Trophoblast cell (in vitro differentiated cells and primary cell): ENCODE data around the gene SOX6.

Source experiments
- DNase-seq, 2 donors: peaks; one replicate each; pipeline ENCODE4 v3.0.0-alpha.2; 2016
- H2AFZ ChIP-seq: 2 replicates; pipeline ENCODE4 v1.6.1; 2013; ENCODE audit warnings: low read length, moderate library complexity, mild to moderate bottlenecking; ENCODE audit not compliant: insufficient read depth, poor library complexity
- H2AK5ac ChIP-seq: 2 replicates; pipeline ENCODE4 v1.6.1; 2013; ENCODE audit warnings: mild to moderate bottlenecking, low read length
- H2BK120ac ChIP-seq: 2 replicates; pipeline ENCODE4 v1.6.1; 2013; ENCODE audit warnings: low read length, mild to moderate bottlenecking, moderate library complexity; ENCODE audit not compliant: insufficient read depth, poor library complexity
- H2BK12ac ChIP-seq: 2 replicates; pipeline ENCODE4 v1.6.1; 2013; ENCODE audit warnings: mild to moderate bottlenecking, low read length, moderate library complexity
- H2BK5ac ChIP-seq: 2 replicates; pipeline ENCODE4 v1.6.1; 2013; ENCODE audit warnings: low read length, low read depth, moderate library complexity, mild to moderate bottlenecking; ENCODE audit not compliant: poor library complexity
- H3K14ac ChIP-seq: 2 replicates; pipeline ENCODE4 v1.6.1; 2013; ENCODE audit warnings: mild to moderate bottlenecking, low read length
- H3K18ac ChIP-seq: 2 replicates; pipeline ENCODE4 v1.6.1; 2013; ENCODE audit warnings: mild to moderate bottlenecking, low read length
- H3K23ac ChIP-seq: 2 replicates; pipeline ENCODE4 v1.6.1; 2013; ENCODE audit warnings: low read length
- H3K27ac ChIP-seq: 2 replicates; pipeline ENCODE4 v1.5.1; 2013; ENCODE audit warnings: low read depth, mild to moderate bottlenecking, inconsistent platforms, low read length, moderate library complexity
- H3K27me3 ChIP-seq: 2 replicates; pipeline ENCODE4 v1.6.1; 2013; ENCODE audit warnings: inconsistent platforms, mild to moderate bottlenecking, low read length, moderate library complexity; ENCODE audit not compliant: insufficient read depth
- H3K36me3 ChIP-seq, 2 experiments: 1 replicate in 1 of 2; 2 replicates in 1 of 2; pipeline ENCODE4 v1.6.1; 2013; ENCODE audit warnings: low read length in 2 of 2, mild to moderate bottlenecking in 2 of 2, moderate library complexity in 1 of 2; ENCODE audit not compliant: insufficient read depth in 2 of 2, control insufficient read depth in 1 of 2
- H3K4ac ChIP-seq: 2 replicates; pipeline ENCODE4 v1.6.1; 2013; ENCODE audit warnings: low read depth, mild to moderate bottlenecking, low read length, moderate library complexity
- H3K4me1 ChIP-seq, 2 experiments: 1 replicate in 1 of 2; 2 replicates in 1 of 2; pipeline ENCODE4 v1.6.1; 2013; ENCODE audit warnings: low read length in 2 of 2, mild to moderate bottlenecking in 2 of 2, moderate library complexity in 1 of 2; ENCODE audit not compliant: insufficient read depth in 2 of 2, control insufficient read depth in 1 of 2
- H3K4me2 ChIP-seq: 2 replicates; pipeline ENCODE4 v1.6.1; 2013; ENCODE audit warnings: inconsistent platforms, mild to moderate bottlenecking, low read length, moderate library complexity
- H3K4me3 ChIP-seq: 2 replicates; pipeline ENCODE4 v1.5.1; 2013; ENCODE audit warnings: mild to moderate bottlenecking, low read depth, low read length, inconsistent platforms
- H3K79me1 ChIP-seq: one replicate; pipeline ENCODE4 v1.6.1; 2013; ENCODE audit warnings: low read length
- H3K79me2 ChIP-seq: 2 replicates; pipeline ENCODE4 v1.6.1; 2013; ENCODE audit warnings: low read length, mild to moderate bottlenecking; ENCODE audit not compliant: control insufficient read depth, insufficient read depth, poor library complexity
- H3K9ac ChIP-seq: 2 replicates; pipeline ENCODE4 v1.6.1; 2013; ENCODE audit warnings: mild to moderate bottlenecking, low read length
- H3K9me3 ChIP-seq: 2 replicates; pipeline ENCODE4 v1.6.1; 2013; ENCODE audit warnings: low read depth, mild to moderate bottlenecking, control low read depth, inconsistent platforms, low read length; ENCODE audit not compliant: insufficient read depth
- H4K12ac ChIP-seq: 2 replicates; pipeline ENCODE4 v1.6.1; 2013; ENCODE audit warnings: low read depth, mild to moderate bottlenecking, low read length, moderate library complexity
- H4K8ac ChIP-seq: 2 replicates; pipeline ENCODE4 v1.6.1; 2013; ENCODE audit warnings: low read depth, mild to moderate bottlenecking, low read length, moderate library complexity
- H4K91ac ChIP-seq: one replicate; pipeline ENCODE4 v1.6.1; 2013; ENCODE audit warnings: low read depth, mild to moderate bottlenecking, low read length, moderate library complexity
- WGBS: extraction: QIAGEN DNeasy Blood & Tissue Kit; methylation state at CpG from one replicate; pipeline ENCODE4 v1.1.7; 2013; ENCODE audit warnings: missing lambda C conversion rate; ENCODE audit not compliant: insufficient read length, insufficient coverage; ENCODE audit errors: extremely low coverage; 5-methylcytosine and 5-hydroxymethylcytosine counted together

SOX6 gene

DNA sequence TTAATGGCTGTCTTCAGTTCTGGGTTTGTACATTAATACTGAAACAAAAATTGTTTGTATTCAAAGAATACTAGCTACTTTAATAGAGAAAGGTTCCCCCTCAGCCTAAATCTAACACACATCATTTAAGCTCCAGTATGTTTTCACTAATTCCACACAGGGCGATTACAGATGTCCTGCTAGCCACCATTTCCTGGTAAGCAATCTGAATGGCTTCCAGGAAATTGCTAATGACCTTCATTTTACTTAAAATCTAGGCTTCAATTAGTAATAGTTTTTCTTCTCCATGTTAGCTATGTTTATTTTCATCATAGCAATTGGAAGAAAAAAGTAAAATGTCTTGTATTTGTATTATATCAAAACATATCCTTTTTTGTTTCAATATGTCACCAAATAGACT lies 132.8 kb downstream of the SOX6 start:
- Histone ChIP-seq H4K12ac (no peak overlapping the region), H2BK120ac (no peak overlapping the region), H3K4me3 (no peak overlapping the region), H3K79me1 (no peaks in the 10 kb centered on the region), H3K4me2 (no peak overlapping the region), H3K18ac (no peak overlapping the region), H3K9ac (no peak overlapping the region), H4K91ac (no peak overlapping the region), H2BK12ac (no peak overlapping the region), H3K27me3 (no peaks in the 10 kb centered on the region), H3K27ac (no peak overlapping the region), H4K8ac (no peak overlapping the region), H3K4ac (no peak overlapping the region), H3K79me2 (no peaks in the 10 kb centered on the region), H2AFZ (no peak overlapping the region), H2AK5ac (no peak overlapping the region), H3K4me1 (no peaks in the 10 kb centered on the region), H3K23ac (no peak overlapping the region), H3K9me3 (no peaks in the 10 kb centered on the region), H3K36me3 (no peaks in the 10 kb centered on the region), H3K14ac (no peak overlapping the region), H2BK5ac (no peak overlapping the region)
- DNase-seq: no peak
- no CpG with 5 or more reads among the region's 1 CpG for WGBS

DNA sequence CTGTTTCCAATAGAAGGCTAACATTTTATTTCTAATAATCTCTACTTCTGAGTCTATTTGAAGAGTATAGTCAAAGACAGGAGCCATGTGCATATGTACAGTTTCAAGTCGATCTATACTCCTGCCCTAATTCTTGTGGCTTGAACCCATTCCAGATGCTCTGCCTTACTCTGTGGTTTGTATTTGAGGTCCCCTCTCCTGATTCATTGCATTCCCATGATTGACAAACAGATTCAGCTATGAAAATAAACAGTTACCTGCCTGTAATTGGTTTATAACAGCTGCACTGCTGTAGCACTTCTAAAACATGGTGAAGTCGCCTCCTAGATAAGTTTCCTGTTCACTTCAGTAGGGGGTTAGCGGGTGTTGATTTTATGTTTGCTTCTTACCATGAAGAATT lies 138.7 kb downstream of the SOX6 start:
- no peak overlapping the region for H3K4me2 ChIP-seq
- no peak overlapping the region for H3K18ac ChIP-seq

DNA sequence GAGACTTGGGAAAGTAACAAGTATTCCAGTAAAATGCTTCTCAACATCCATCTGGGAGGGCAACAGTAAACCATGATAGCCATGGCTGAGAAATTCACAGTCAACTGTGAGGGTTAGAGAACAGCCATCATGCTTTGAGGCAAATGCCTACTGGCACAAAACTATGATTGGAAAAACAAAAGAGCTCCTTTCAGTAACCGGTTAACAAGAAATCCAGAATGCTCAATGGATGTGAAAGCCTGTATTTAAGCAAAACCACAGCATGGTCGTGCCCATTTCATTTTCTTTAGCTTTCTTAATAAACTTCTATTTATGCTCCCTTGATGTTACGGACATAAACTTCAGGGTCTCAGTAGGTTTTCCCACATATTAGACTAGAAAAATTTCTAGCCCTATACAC lies 139.5 kb downstream of the SOX6 start:
- no peak for DNase-seq
- WGBS: no CpG with 5 or more reads among the region's 3 CpGs
- H3K18ac ChIP-seq: no peak overlapping the region
- H3K9me3 ChIP-seq: no peaks in the 10 kb centered on the region
- H3K79me2 ChIP-seq: no peaks in the 10 kb centered on the region
- H3K23ac ChIP-seq: no peak overlapping the region
- H2AFZ ChIP-seq: no peak overlapping the region
- H3K9ac ChIP-seq: no peak overlapping the region
- no peak overlapping the region for H3K14ac ChIP-seq
- no peak overlapping the region for H3K4me3 ChIP-seq
- no peak overlapping the region for H2BK120ac ChIP-seq
- H3K4me1 ChIP-seq: no peaks in the 10 kb centered on the region
- no peak overlapping the region for H4K8ac ChIP-seq
- H2AK5ac ChIP-seq: no peak overlapping the region
- H3K27ac ChIP-seq: no peak overlapping the region
- no peak overlapping the region for H3K4ac ChIP-seq
- no peak overlapping the region for H4K12ac ChIP-seq
- no peak overlapping the region for H2BK5ac ChIP-seq
- no peaks in the 10 kb centered on the region for H3K79me1 ChIP-seq
- no peaks in the 10 kb centered on the region for H3K27me3 ChIP-seq
- H3K4me2 ChIP-seq: no peak overlapping the region
- H3K36me3 ChIP-seq: no peaks in the 10 kb centered on the region
- no peak overlapping the region for H4K91ac ChIP-seq
- H2BK12ac ChIP-seq: no peak overlapping the region

More for the DNA sequence above, 138.7 kb downstream of the SOX6 start:
- Histone ChIP-seq H2BK12ac (no peak overlapping the region), H3K4me1 (no peaks in the 10 kb centered on the region), H4K8ac (no peak overlapping the region), H3K79me1 (no peaks in the 10 kb centered on the region), H3K14ac (no peak overlapping the region), H3K79me2 (no peaks in the 10 kb centered on the region), H3K9ac (no peak overlapping the region), H3K23ac (no peak overlapping the region), H2AK5ac (no peak overlapping the region), H3K36me3 (no peaks in the 10 kb centered on the region), H3K27me3 (no peaks in the 10 kb centered on the region), H3K27ac (no peak overlapping the region), H3K4me3 (no peak overlapping the region), H3K4ac (no peak overlapping the region), H4K91ac (no peak overlapping the region), H2BK120ac (no peak overlapping the region), H3K9me3 (no peaks in the 10 kb centered on the region), H2BK5ac (no peak overlapping the region), H2AFZ (no peak overlapping the region), H4K12ac (no peak overlapping the region)
- DNase-seq: no peak
- no CpG with 5 or more reads among the region's 3 CpGs for WGBS

DNA sequence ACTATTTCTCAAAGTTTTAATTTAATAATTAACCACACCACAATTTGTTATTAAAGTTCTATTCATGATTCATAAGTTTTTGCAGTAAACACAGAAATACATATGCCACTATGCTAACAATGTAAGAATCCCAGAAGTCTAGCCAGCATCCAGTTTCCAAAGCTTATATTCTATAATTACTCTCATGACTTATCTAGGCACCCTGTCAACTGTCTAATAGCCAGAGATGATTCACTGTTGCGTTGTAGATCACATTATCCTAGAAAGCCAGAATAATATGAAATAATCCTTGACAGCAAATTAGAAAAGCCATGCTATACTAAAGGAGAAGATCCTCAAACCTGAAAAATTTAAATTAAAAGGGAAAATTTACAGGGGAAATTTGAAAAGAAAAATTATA lies 141.0 kb downstream of the SOX6 start:
- H3K4ac ChIP-seq: no peak overlapping the region
- H3K79me2 ChIP-seq: no peaks in the 10 kb centered on the region
- no peaks in the 10 kb centered on the region for H3K9me3 ChIP-seq
- DNase-seq: no peak
- no peak overlapping the region for H2BK12ac ChIP-seq
- H3K4me1 ChIP-seq: peaks cover 0 to 4% of the 10 kb centered on the region in 2 experiments
- WGBS: no CpG with 5 or more reads among the region's 1 CpG
- H4K12ac ChIP-seq: no peak overlapping the region
- H3K23ac ChIP-seq: no peak overlapping the region
- no peak overlapping the region for H2AFZ ChIP-seq
- no peak overlapping the region for H2BK120ac ChIP-seq
- no peak overlapping the region for H3K4me3 ChIP-seq
- H3K18ac ChIP-seq: no peak overlapping the region
- no peak overlapping the region for H3K27ac ChIP-seq
- no peak overlapping the region for H4K8ac ChIP-seq
- H4K91ac ChIP-seq: no peak overlapping the region
- no peak overlapping the region for H3K9ac ChIP-seq
- no peak overlapping the region for H3K4me2 ChIP-seq
- no peaks in the 10 kb centered on the region for H3K36me3 ChIP-seq
- H3K27me3 ChIP-seq: no peaks in the 10 kb centered on the region
- H2AK5ac ChIP-seq: no peak overlapping the region
- no peak overlapping the region for H2BK5ac ChIP-seq
- no peak overlapping the region for H3K14ac ChIP-seq
- no peaks in the 10 kb centered on the region for H3K79me1 ChIP-seq
